CD4-positive, alpha-beta memory T cell (primary cell): Measurements from ENCODE around the gene MFSD1. TPM values are rescaled to one million over a fixed set of nuclear protein-coding genes. Genes with fewer than 3 reads are reported as not detected.

Experiments
- CTCF ChIA-PET: fragments of 350-600 bp; sonication (Branson Sonifier 250); formaldehyde crosslinking; loops from one replicate; lab custom pipeline; 2021; ENCODE audit warnings: inconsistent platforms; ENCODE audit not compliant: partially characterized antibody; lab: Charles Lee
- POLR2A ChIA-PET: fragments of 350-600 bp; sonication (Branson Sonifier 250); formaldehyde crosslinking; loops from one replicate; lab custom pipeline; 2021; ENCODE audit not compliant: partially characterized antibody; lab: Charles Lee
- DNase-seq, 5 donors: peaks; one replicate each; pipeline versions ENCODE4 v3.0.0 to v3.0.0-alpha.2; 2020 to 2022; ENCODE audit warnings: mixed read lengths in 1 of 5
- H3K27ac ChIP-seq: one replicate; pipeline ENCODE4 v1.7.0; 2013; ENCODE audit warnings: low read depth, low read length
- H3K27me3 ChIP-seq: 2 replicates; pipeline ENCODE4 v1.7.0; 2013; ENCODE audit warnings: mild to moderate bottlenecking, low read length, moderate library complexity; ENCODE audit not compliant: insufficient read depth
- H3K36me3 ChIP-seq: 2 replicates; pipeline ENCODE4 v1.7.0; 2013; ENCODE audit warnings: mild to moderate bottlenecking, low read length, moderate library complexity; ENCODE audit not compliant: insufficient read depth
- H3K4me1 ChIP-seq: 2 replicates; pipeline ENCODE4 v1.7.0; 2013; ENCODE audit warnings: mild to moderate bottlenecking, low read length, moderate library complexity; ENCODE audit not compliant: insufficient read depth
- H3K4me3 ChIP-seq, 2 donors: one replicate each; pipeline ENCODE4 v1.7.0; 2013; ENCODE audit warnings: low read length in 2 of 2, mild to moderate bottlenecking in 1 of 2
- H3K9me3 ChIP-seq, 2 donors: one replicate each; pipeline ENCODE4 v1.7.0; 2013; ENCODE audit warnings: low read length in 2 of 2, control low read depth in 1 of 2; ENCODE audit not compliant: control insufficient read depth in 1 of 2
- H3K27ac Mint-ChIP-seq, 7 donors: one replicate each; pipeline ENCODE4 v1.8.0; 2020 to 2021; ENCODE audit warnings: mixed read lengths in 7 of 7, mild to moderate bottlenecking in 6 of 7, inconsistent platforms in 3 of 7, moderate library complexity in 3 of 7
- H3K27me3 Mint-ChIP-seq, 2 donors: one replicate each; pipeline ENCODE4 v1.8.0; 2020 to 2021; ENCODE audit warnings: mixed read lengths in 2 of 2
- H3K36me3 Mint-ChIP-seq, 2 donors: one replicate each; pipeline ENCODE4 v1.8.0; 2020 to 2021; ENCODE audit warnings: mixed read lengths in 2 of 2, inconsistent platforms in 1 of 2, mild to moderate bottlenecking in 1 of 2
- H3K4me1 Mint-ChIP-seq, 4 donors: one replicate each; pipeline ENCODE4 v1.8.0; 2020 to 2021; ENCODE audit warnings: mixed read lengths in 4 of 4, mild to moderate bottlenecking in 1 of 4
- H3K4me3 Mint-ChIP-seq, 8 donors: one replicate each; pipeline ENCODE4 v1.8.0; 2020 to 2021; ENCODE audit warnings: mixed read lengths in 8 of 8, mild to moderate bottlenecking in 7 of 8, moderate library complexity in 6 of 8, inconsistent platforms in 3 of 8
- H3K9me3 Mint-ChIP-seq, 8 donors: one replicate each; pipeline ENCODE4 v1.8.0; 2020 to 2021; ENCODE audit warnings: mixed read lengths in 8 of 8, mild to moderate bottlenecking in 5 of 8, inconsistent platforms in 3 of 8, moderate library complexity in 1 of 8
- intact Hi-C: fragments of 100-400 bp; cut with micrococcal nuclease; formaldehyde crosslinking; loops from one replicate; pipeline ENCODE4 v1.15.1; 2023
- polyA plus RNA-seq, 2 donors: library from polyadenylated mRNA; unstranded; fragments of 300-500 nt; fragmentation: Illumina TruSeq; gene quantifications; one replicate each; pipeline ENCODE4 v1.2.3, GENCODE V29; 2021
- total RNA-seq, 2 experiments: library from RNA; stranded (reverse); gene quantifications; one replicate each; pipeline ENCODE4 v1.2.3, GENCODE V29; 2021

The MFSD1 gene
- total RNA-seq (10 to 100 TPM; 31.7 to 33.7 TPM), polyA plus RNA-seq (10 to 100 TPM; 51.5 to 75.0 TPM)

- no peaks in the 10 kb centered on the region for H3K9me3 ChIP-seq
- intact Hi-C loops: loop anchor here (2.0 to 10.0 kb wide), 4 partner anchors 160 to 1953 kb away; partner anchors contain the start of genes GFM1, IFT80, PPM1L and SHOX2
- H3K9me3 Mint-ChIP-seq: no peaks in the 10 kb centered on the region
- peak within 1 kb of the TSS; percentile 68 to 98 for H3K4me3 ChIP-seq
- H3K4me1 Mint-ChIP-seq: peaks cover 24 to 41% (median 35%) of the 10 kb centered on the region in 4 donors
- peaks cover 4 to 12% of the 10 kb centered on the region in 2 donors for H3K36me3 Mint-ChIP-seq
- no peaks in the 10 kb centered on the region for H3K36me3 ChIP-seq
- CTCF ChIA-PET: interaction anchor here (1.5 to 3.7 kb wide), 7 partner anchors 9 to 157 kb away, joined by 5 to 40 read pairs (median 19); partner anchors contain the start of gene GFM1
- POLR2A ChIA-PET: interaction anchor here (0.6 to 3.7 kb wide), 11 partner anchors 9 to 1954 kb away, joined by 3 to 25 read pairs (median 6); partner anchors contain the start of genes GFM1 and TRIM59
- H3K4me1 ChIP-seq: peaks cover 36% of the 10 kb centered on the region
- H3K4me3 Mint-ChIP-seq: peak within 1 kb of the TSS; percentile 89 to 93 (median 92)
- no peaks in the 10 kb centered on the region for H3K27me3 Mint-ChIP-seq
- peak; percentile 86 to 92 (median 88) for DNase-seq
- H3K27ac Mint-ChIP-seq: peak within 1 kb of the TSS; percentile 71 to 97 (median 94)
- H3K27me3 ChIP-seq: no peaks in the 10 kb centered on the region
- H3K27ac ChIP-seq: peak within 1 kb of the TSS; percentile 63
Measured at GRCh38 chr3:158801696-158802408, at the start of gene MFSD1. Gene MFSD1 (plus strand): TSS chr3:158802054. CDS start chr3:158802153, 99 bp downstream.

GRCh38 chr3:158753854-158754253, 48.0 kb upstream of the MFSD1 start:
- no peaks in the 10 kb centered on the region for H3K27me3 Mint-ChIP-seq
- H3K9me3 ChIP-seq: no peaks in the 10 kb centered on the region
- no peak overlapping the region for H3K4me3 ChIP-seq
- DNase-seq: no peak
- no peaks in the 10 kb centered on the region for H3K27me3 ChIP-seq
- H3K9me3 Mint-ChIP-seq: no peaks in the 10 kb centered on the region
- H3K27ac Mint-ChIP-seq: no peak overlapping the region
- H3K36me3 ChIP-seq: no peaks in the 10 kb centered on the region
- no peak overlapping the region for H3K4me3 Mint-ChIP-seq
- intact Hi-C loops: no loop called here
- ChIA-PET CTCF (no interaction called here), POLR2A (no interaction called here)
- H3K36me3 Mint-ChIP-seq: peaks cover 0 to 11% of the 10 kb centered on the region in 2 donors
- no peaks in the 10 kb centered on the region for H3K4me1 ChIP-seq
- no peak overlapping the region for H3K27ac ChIP-seq
- H3K4me1 Mint-ChIP-seq: no peaks in the 10 kb centered on the region

- intact Hi-C loops: no loop called here
Measured at GRCh38 chr3:158755421-158755820, 46.4 kb upstream of the MFSD1 start.

GRCh38 chr3:158761350-158761749, 40.5 kb upstream of the MFSD1 start:
- intact Hi-C loops: no loop called here
- no peak overlapping the region for H3K27ac ChIP-seq
- H3K27me3 ChIP-seq: no peaks in the 10 kb centered on the region
- no peak overlapping the region for H3K27ac Mint-ChIP-seq
- no peaks in the 10 kb centered on the region for H3K27me3 Mint-ChIP-seq
- CTCF ChIA-PET: interaction anchor here (1.5 to 1.6 kb wide), 2 partner anchors 30 to 34 kb away, joined by 4 to 5 read pairs; no protein-coding TSS in a partner anchor
- H3K36me3 ChIP-seq: no peaks in the 10 kb centered on the region
- H3K9me3 Mint-ChIP-seq: no peaks in the 10 kb centered on the region
- no peaks in the 10 kb centered on the region for H3K9me3 ChIP-seq
- H3K4me3 ChIP-seq: no peak overlapping the region
- POLR2A ChIA-PET: no interaction called here
- no peak for DNase-seq
- H3K4me1 Mint-ChIP-seq: no peaks in the 10 kb centered on the region
- no peak overlapping the region for H3K4me3 Mint-ChIP-seq
- peaks cover 0 to under 1% of the 10 kb centered on the region in 2 donors for H3K36me3 Mint-ChIP-seq
- H3K4me1 ChIP-seq: no peaks in the 10 kb centered on the region

More at GRCh38 chr3:158755421-158755820, 46.4 kb upstream of the MFSD1 start:
- H3K4me3 ChIP-seq: no peak overlapping the region
- H3K27me3 ChIP-seq: no peaks in the 10 kb centered on the region
- CTCF ChIA-PET: interaction anchor here (2.4 kb wide), 1 partner anchor 27 kb away, joined by 13 read pairs; no protein-coding TSS in a partner anchor
- no peaks in the 10 kb centered on the region for H3K9me3 ChIP-seq
- no peak overlapping the region for H3K27ac ChIP-seq
- Mint-ChIP-seq H3K4me3 (no peak overlapping the region), H3K27ac (peak overlapping the region in 2 of 7 donors; percentile 41 to 88), H3K36me3 (no peaks in the 10 kb centered on the region), H3K9me3 (no peaks in the 10 kb centered on the region), H3K27me3 (no peaks in the 10 kb centered on the region), H3K4me1 (no peaks in the 10 kb centered on the region)
- H3K36me3 ChIP-seq: no peaks in the 10 kb centered on the region
- POLR2A ChIA-PET: no interaction called here
- no peaks in the 10 kb centered on the region for H3K4me1 ChIP-seq
- no peak for DNase-seq

GRCh38 chr3:158762701-158763100, 39.2 kb upstream of the MFSD1 start:
- ChIA-PET CTCF (interaction anchor here (0.6 to 1.6 kb wide), 2 partner anchors 29 to 52 kb away, joined by 3 to 4 read pairs; no protein-coding TSS in a partner anchor), POLR2A (no interaction called here)
- intact Hi-C loops: no loop called here

GRCh38 chr3:158763421-158763820, 38.4 kb upstream of the MFSD1 start:
- H3K27me3 ChIP-seq: no peaks in the 10 kb centered on the region
- Mint-ChIP-seq H3K27ac (no peak overlapping the region), H3K9me3 (no peaks in the 10 kb centered on the region), H3K4me3 (no peak overlapping the region), H3K27me3 (no peaks in the 10 kb centered on the region), H3K36me3 (peaks cover 0 to 6% of the 10 kb centered on the region in 2 donors), H3K4me1 (no peaks in the 10 kb centered on the region)
- no peak overlapping the region for H3K27ac ChIP-seq
- ChIA-PET POLR2A (no interaction called here), CTCF (interaction anchor here (0.6 kb wide), 1 partner anchor 53 kb away, joined by 3 read pairs; no protein-coding TSS in a partner anchor)
- no peaks in the 10 kb centered on the region for H3K36me3 ChIP-seq
- intact Hi-C loops: no loop called here
- no peaks in the 10 kb centered on the region for H3K4me1 ChIP-seq
- no peaks in the 10 kb centered on the region for H3K9me3 ChIP-seq
- DNase-seq: no peak
- no peak overlapping the region for H3K4me3 ChIP-seq

More at GRCh38 chr3:158762701-158763100, 39.2 kb upstream of the MFSD1 start:
- Mint-ChIP-seq H3K4me3 (no peak overlapping the region), H3K36me3 (peaks cover 0 to 6% of the 10 kb centered on the region in 2 donors), H3K4me1 (no peaks in the 10 kb centered on the region), H3K27ac (no peak overlapping the region), H3K27me3 (no peaks in the 10 kb centered on the region), H3K9me3 (no peaks in the 10 kb centered on the region)
- no peaks in the 10 kb centered on the region for H3K9me3 ChIP-seq
- DNase-seq: no peak
- no peaks in the 10 kb centered on the region for H3K4me1 ChIP-seq
- H3K4me3 ChIP-seq: no peak overlapping the region
- H3K36me3 ChIP-seq: no peaks in the 10 kb centered on the region
- H3K27ac ChIP-seq: no peak overlapping the region
- no peaks in the 10 kb centered on the region for H3K27me3 ChIP-seq

- Histone ChIP-seq H3K4me3 (no peak overlapping the region), H3K36me3 (no peaks in the 10 kb centered on the region), H3K27me3 (no peaks in the 10 kb centered on the region), H3K9me3 (no peaks in the 10 kb centered on the region), H3K27ac (no peak overlapping the region), H3K4me1 (no peaks in the 10 kb centered on the region)
- no peak overlapping the region for H3K27ac Mint-ChIP-seq
- CTCF ChIA-PET: interaction anchor here (1.2 to 1.3 kb wide), 3 partner anchors 18 to 39 kb away, joined by 3 to 5 read pairs (median 3); no protein-coding TSS in a partner anchor
- H3K4me3 Mint-ChIP-seq: no peak overlapping the region
- intact Hi-C loops: no loop called here
- H3K9me3 Mint-ChIP-seq: no peaks in the 10 kb centered on the region
- DNase-seq: no peak
- H3K36me3 Mint-ChIP-seq: peaks cover 0 to 8% of the 10 kb centered on the region in 2 donors
- H3K4me1 Mint-ChIP-seq: no peaks in the 10 kb centered on the region
- POLR2A ChIA-PET: no interaction called here
- H3K27me3 Mint-ChIP-seq: no peaks in the 10 kb centered on the region
Measured at GRCh38 chr3:158765518-158766205, 36.2 kb upstream of the MFSD1 start.
